HG03571 (cell line): ENCODE results near the gene CHMP1A.
"Not testable (repeated sequence)": the region's sequence is repeated elsewhere in the genome, so short reads cannot be mapped to it uniquely, and the experiment has no call there.

Experiments used
- ATAC-seq: cut with Tn5 transposase; IDR thresholded peaks from one replicate; pipeline ENCODE4 v1.9.1; 2021; ENCODE audit not compliant: unreplicated experiment

Gene CHMP1A

DNA sequence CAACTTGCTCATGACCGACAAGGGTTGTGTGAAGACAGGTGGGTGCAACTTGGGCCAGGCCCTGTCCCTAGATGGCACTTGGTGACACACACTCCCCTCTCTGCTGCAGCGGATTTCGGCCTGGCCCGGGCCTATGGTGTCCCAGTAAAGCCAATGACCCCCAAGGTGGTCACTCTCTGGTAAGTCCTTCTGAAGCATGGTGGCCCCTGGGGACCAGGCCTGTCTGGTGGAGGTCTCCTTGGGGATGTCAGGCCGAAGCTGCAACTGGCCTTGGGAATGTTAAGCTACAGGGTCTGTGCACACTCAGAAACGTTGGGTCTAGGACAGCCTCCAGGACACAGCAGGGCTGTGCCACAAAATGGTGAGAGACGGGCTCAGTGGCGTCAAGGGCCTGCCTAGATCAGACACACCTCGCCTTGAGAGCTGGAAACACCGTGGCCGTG is 35.8 kb upstream of the CHMP1A start:
- no peak for ATAC-seq

DNA sequence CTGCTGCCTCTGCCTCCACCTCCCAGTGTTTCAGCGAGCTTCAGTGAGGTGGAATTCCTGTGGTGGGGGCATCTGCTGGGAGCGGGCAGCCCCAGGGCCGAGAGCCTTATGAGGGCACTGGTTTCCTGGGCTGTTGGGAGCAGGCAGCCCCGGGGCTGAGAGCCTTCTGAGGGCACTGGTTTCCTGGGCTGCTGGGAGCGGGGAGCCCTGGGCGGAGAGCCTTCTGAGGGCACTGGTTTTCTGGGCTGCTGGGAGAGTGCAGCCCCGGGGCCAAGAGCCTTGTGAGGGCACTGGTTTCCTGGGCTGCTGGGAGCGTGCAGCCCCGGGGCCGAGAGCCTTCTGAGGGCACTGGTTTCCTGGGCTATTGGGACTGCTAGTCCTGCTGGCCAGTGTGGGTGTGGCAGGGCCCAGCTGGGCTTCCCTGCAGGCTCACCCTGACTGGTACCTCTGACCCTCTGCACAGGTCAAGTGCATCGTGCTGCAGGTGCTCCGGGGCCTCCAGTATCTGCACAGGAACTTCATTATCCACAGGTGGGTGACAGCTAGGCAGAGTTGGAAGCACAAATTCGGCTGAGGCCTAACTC is 34.6 kb upstream of the CHMP1A start:
- ATAC-seq, result no peak

DNA sequence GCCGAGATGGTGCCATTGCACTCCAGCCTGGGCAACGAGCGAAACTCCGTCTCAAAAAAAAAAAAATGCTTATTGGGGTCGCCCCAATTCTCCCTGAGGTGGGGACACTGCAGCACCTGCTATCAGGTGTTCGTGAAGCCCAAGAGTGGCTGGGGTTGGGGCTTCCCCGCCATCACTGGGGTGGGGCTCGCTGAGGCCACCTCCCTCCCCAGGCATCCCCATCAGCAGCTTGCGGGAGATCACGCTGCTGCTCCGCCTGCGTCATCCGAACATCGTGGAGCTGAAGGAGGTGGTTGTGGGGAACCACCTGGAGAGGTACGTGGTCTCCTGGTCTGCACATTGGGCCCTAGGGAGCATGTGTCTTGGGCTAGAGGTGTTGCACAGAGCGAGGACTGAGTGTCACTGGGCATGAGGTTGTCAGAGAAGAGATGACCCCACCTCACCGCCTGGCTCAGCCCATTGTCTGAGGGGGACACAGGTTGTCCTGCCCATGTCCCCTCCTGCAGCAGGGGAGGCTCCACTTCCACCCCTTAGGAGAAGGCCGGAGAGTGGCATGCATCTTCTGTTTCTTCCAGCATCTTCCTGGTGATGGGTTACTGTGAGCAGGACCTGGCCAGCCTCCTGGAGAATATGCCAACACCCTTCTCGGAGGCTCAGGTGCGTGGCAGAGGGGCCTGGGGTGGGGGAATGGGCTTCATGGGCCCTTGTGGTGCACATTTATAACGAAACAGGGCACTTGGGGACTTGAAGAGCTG is 33.9 kb upstream of the CHMP1A start:
- ATAC-seq, result no peak

DNA sequence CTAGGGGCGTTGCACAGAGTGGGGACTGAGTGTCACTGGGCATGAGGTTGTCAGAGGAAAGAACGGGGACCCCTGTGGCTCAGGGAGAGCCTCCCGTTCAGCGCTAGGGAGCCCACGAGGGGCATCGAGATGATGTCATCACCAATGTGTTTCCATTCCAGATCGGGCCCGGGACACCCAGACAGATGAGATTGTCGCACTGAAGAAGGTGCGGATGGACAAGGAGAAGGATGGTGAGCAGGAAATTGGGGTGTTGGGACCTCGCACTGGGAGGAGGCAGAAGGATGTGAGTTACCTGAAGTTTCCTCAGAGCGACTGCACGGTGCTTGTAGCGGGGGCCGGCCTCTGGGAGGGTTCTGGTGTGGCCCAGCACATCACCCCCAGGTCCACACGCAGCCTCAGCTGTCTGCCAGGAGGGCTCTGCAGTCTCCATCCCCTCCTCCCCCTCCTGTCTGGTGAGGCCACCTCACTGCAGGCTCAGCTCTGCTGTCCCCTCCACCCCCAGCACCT is 32.9 kb upstream of the CHMP1A start:
- no peak for ATAC-seq

DNA sequence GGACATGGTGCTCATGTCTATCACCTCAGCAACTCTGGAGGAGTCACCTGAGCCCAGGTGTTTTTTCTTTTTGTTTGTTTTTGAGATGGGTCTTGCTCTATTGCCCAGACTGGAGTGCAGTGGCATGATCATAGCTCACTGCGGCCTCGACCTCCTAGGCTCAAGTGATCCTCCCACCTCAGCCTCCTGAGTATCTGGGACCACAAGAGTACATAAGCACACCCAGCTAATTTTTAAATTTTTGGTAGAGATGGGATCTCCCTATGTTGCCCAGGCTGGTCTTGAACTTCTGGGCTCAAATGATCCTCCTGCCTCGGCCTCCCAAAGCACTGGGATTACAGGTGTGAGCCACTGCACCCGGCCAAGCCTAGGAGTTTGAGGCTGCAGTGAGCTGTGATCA is 32.1 kb upstream of the CHMP1A start:
- ATAC-seq, result not testable (repeated sequence)

GRCh38 chr16:89689142-89689541 is 31.6 kb upstream of the CHMP1A start:
- ATAC-seq, result no peak

GRCh38 chr16:89688395-89688794 is 30.9 kb upstream of the CHMP1A start:
- ATAC-seq, result no peak

- ATAC-seq, result peak; percentile 39
Measured at GRCh38 chr16:89687092-89687940, 29.8 kb upstream of the CHMP1A start.

GRCh38 chr16:89686520-89687091 is 29.1 kb upstream of the CHMP1A start, which contains the start of gene CDK10:
Gene CDK10 (plus strand): TSS chr16:89686689. CDS start chr16:89686711, 22 bp downstream.
- peak; percentile 69 for ATAC-seq

DNA sequence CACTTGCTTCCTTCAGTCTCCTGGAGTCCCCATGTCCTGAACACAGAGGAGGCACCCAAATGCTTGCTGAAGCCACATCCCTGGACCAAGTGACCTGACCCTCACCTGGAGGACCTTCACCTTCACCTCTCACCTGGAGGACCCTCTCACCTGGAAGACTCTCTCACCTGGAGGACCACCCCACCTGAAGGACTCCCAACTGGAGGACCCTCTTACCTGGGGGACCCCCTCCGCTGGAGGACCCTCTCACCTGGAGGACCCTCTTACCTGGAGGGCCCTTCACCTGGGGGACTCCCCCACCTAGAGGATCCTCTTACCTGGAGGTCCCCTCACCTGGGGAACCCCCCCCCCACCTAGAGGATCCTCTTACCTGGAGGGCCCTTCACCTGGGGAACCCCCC is 28.4 kb upstream of the CHMP1A start:
- no peak for ATAC-seq

- ATAC-seq, result no peak
Measured at GRCh38 chr16:89678258-89678657, 20.8 kb upstream of the CHMP1A start.

DNA sequence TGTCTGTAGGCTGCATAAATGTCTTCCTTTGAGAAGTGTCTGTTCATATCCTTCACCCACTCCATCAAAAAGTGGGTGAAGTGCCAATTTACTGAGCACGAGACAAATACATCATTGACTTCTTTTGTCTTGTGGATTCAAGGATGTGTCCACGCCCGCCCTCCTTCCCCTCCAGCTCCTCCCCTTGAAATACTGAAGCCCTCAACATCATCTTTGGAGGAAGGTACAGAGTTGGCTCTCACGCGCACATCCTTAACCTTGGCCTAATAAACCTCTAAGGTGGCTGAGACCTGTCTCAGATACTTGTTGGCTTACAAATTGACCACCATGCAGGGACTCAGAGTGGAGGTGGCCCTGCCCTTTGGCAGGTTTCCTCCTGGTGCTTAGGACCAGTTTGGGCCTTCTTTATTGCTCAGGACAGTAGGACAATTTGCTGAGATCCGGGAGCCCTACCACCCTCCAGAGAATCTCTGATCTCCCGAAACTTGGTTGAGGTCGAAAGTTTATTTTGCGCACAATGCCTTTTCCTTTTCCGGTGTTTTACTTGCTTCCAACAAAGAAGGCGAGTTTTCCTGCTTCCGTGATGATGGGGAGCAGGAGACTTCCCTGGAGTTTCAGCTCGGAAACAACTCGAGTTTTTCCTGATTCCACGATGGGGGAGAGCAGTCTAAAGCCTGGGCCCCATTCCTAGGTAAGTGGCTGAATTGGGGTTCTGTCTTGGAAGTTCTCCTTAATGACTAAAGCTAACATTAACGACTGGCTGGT is 14.9 kb upstream of the CHMP1A start:
- ATAC-seq, result no peak

- not testable (repeated sequence) for ATAC-seq
Measured at GRCh38 chr16:89671565-89671964, 14.1 kb upstream of the CHMP1A start.

- ATAC-seq, result no peak
Measured at GRCh38 chr16:89670496-89671431, 13.3 kb upstream of the CHMP1A start.

DNA sequence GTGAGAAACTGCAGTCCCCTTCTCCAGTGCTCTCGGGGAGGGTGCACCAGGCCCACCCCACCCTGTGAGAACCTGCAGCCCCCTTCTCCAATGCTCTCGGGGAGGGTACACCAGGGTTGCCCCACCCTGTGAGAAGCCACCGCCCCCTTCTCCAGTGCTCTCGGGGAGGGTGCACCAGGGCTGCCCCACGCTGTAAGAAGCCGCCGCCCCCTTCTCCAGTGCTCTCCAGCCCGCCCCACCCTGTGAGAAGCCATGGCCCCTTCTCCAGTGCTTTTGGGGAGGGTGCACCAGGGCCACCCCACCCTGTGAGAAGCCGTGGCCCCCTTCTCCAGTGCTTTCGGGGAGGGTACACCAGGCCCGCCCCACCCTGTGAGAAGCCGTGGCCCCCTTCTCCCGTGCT is 12.2 kb upstream of the CHMP1A start:
- ATAC-seq, result no peak

DNA sequence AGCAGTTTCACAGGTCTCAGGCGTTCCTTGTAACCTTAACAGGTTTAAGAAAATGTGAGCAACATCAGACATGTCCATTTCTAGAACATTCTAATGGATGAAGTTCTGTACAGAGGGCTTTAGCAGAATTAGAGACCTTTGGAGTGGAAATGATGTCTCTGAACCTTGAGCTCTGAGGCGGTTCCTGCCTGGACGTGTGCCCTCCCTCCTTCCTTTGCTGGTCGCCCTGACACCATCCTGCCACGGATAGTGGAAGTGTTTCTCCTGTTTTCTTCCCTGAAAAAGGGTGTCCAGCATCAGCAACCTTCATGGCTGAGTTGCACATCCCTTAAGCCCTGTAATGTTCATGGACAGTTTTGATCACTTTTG is 11.3 kb upstream of the CHMP1A start:
- no peak for ATAC-seq

- ATAC-seq, result no peak
Measured at GRCh38 chr16:89667633-89668032, 10.1 kb upstream of the CHMP1A start.

GRCh38 chr16:89667000-89667399 is 9.5 kb upstream of the CHMP1A start:
- not testable (repeated sequence) for ATAC-seq

GRCh38 chr16:89664238-89664637 is 6.7 kb upstream of the CHMP1A start:
- not testable (repeated sequence) for ATAC-seq
